H9 (cell line): ENCODE data around the gene PTPRN2. TPM values are rescaled to one million over a fixed set of nuclear protein-coding genes. Genes with fewer than 3 reads are reported as not detected.

Source experiments
- DNase-seq: peaks from one replicate; pipeline ENCODE4 v3.0.0-alpha.2; 2017
- H2AFZ ChIP-seq: one replicate; pipeline ENCODE4 v1.6.1; 2013; ENCODE audit warnings: mild to moderate bottlenecking, low read length, control low read depth, moderate library complexity
- H2AK5ac ChIP-seq: 2 replicates; pipeline ENCODE4 v1.6.1; 2013; ENCODE audit warnings: low read length, control low read depth, mixed read lengths; ENCODE audit not compliant: insufficient read length
- H2BK120ac ChIP-seq: one replicate; pipeline ENCODE4 v1.6.1; 2013; ENCODE audit warnings: low read depth, mild to moderate bottlenecking, low read length, control low read depth, inconsistent platforms; ENCODE audit not compliant: poor library complexity, severe bottlenecking
- H2BK12ac ChIP-seq: 2 replicates; pipeline ENCODE4 v1.6.1; 2013; ENCODE audit warnings: low read length, control low read depth, mixed read lengths, low read depth; ENCODE audit not compliant: insufficient read length
- H2BK15ac ChIP-seq: 2 replicates; pipeline ENCODE4 v1.6.1; 2013; ENCODE audit warnings: low read depth, low read length, control low read depth
- H2BK20ac ChIP-seq: one replicate; pipeline ENCODE4 v1.6.1; 2013; ENCODE audit warnings: low read depth, mild to moderate bottlenecking, low read length, control low read depth, inconsistent platforms; ENCODE audit not compliant: poor library complexity, severe bottlenecking
- H2BK5ac ChIP-seq: 2 replicates; pipeline ENCODE4 v1.6.1; 2013; ENCODE audit warnings: low read length, control low read depth, mixed read lengths; ENCODE audit not compliant: insufficient read length
- H3K14ac ChIP-seq: 2 replicates; pipeline ENCODE4 v1.6.1; 2013; ENCODE audit warnings: low read length, control low read depth; ENCODE audit not compliant: insufficient read depth
- H3K18ac ChIP-seq: 2 replicates; pipeline ENCODE4 v1.6.1; 2013; ENCODE audit warnings: low read depth, mild to moderate bottlenecking, mixed read lengths, low read length, control low read depth; ENCODE audit not compliant: insufficient read length
- H3K23ac ChIP-seq: 2 replicates; pipeline ENCODE4 v1.6.1; 2013; ENCODE audit warnings: low read length, control low read depth, mixed read lengths, low read depth; ENCODE audit not compliant: insufficient read length
- H3K23me2 ChIP-seq: 2 replicates; pipeline ENCODE4 v1.6.1; 2013; ENCODE audit warnings: low read depth, mild to moderate bottlenecking, mixed read lengths, low read length, control low read depth; ENCODE audit not compliant: insufficient read length, poor library complexity, severe bottlenecking
- H3K27ac ChIP-seq: 2 replicates; pipeline ENCODE4 v1.5.1; 2013; ENCODE audit warnings: low read length, control low read depth, mixed read lengths, low read depth; ENCODE audit not compliant: insufficient read length
- H3K27me3 ChIP-seq: 2 replicates; pipeline ENCODE4 v1.6.1; 2013; ENCODE audit warnings: low read length, control low read depth, inconsistent platforms; ENCODE audit not compliant: insufficient read depth
- H3K4ac ChIP-seq: 2 replicates; pipeline ENCODE4 v1.6.1; 2013; ENCODE audit warnings: low read depth, mild to moderate bottlenecking, control low read depth, inconsistent platforms, low read length, moderate library complexity
- H3K4me1 ChIP-seq: 2 replicates; pipeline ENCODE4 v1.6.1; 2013; ENCODE audit warnings: low read length, control low read depth, inconsistent platforms; ENCODE audit not compliant: insufficient read depth
- H3K4me2 ChIP-seq: 2 replicates; pipeline ENCODE4 v1.6.1; 2013; ENCODE audit warnings: low read length, control low read depth, mixed read lengths; ENCODE audit not compliant: insufficient read length, insufficient read depth
- H3K56ac ChIP-seq: 2 replicates; pipeline ENCODE4 v1.6.1; 2013; ENCODE audit warnings: low read depth, mild to moderate bottlenecking, mixed read lengths, low read length, control low read depth; ENCODE audit not compliant: insufficient read length
- H3K79me1 ChIP-seq: 2 replicates; pipeline ENCODE4 v1.6.1; 2013; ENCODE audit warnings: low read depth, mild to moderate bottlenecking, moderate library complexity, low read length, control low read depth, inconsistent platforms; ENCODE audit not compliant: insufficient read depth, poor library complexity, severe bottlenecking
- H3K79me2 ChIP-seq: 2 replicates; pipeline ENCODE4 v1.6.1; 2013; ENCODE audit warnings: low read length, control low read depth, inconsistent platforms; ENCODE audit not compliant: insufficient read depth
- H3K9ac ChIP-seq: 2 replicates; pipeline ENCODE4 v1.6.1; 2013; ENCODE audit warnings: low read length, control low read depth, mixed read lengths; ENCODE audit not compliant: insufficient read length; ENCODE audit errors: extremely low read depth
- H3K9me3 ChIP-seq: one replicate; pipeline ENCODE4 v1.6.1; 2013; ENCODE audit warnings: low read depth, low read length, inconsistent platforms; ENCODE audit not compliant: control insufficient read depth
- H3T11ph ChIP-seq: one replicate; pipeline ENCODE4 v1.6.1; 2013; ENCODE audit warnings: mild to moderate bottlenecking, low read length, control low read depth, inconsistent platforms
- H4K20me1 ChIP-seq: one replicate; pipeline ENCODE4 v1.6.1; 2013; ENCODE audit not compliant: control insufficient read depth, insufficient read length, insufficient read depth
- H4K5ac ChIP-seq: 2 replicates; pipeline ENCODE4 v1.6.1; 2013; ENCODE audit warnings: low read depth, mild to moderate bottlenecking, mixed read lengths, low read length, control low read depth; ENCODE audit not compliant: insufficient read length
- H4K8ac ChIP-seq: replicated peaks from 2 replicates; pipeline ENCODE4 v1.6.1; 2013; ENCODE audit warnings: low read length, control low read depth, mixed read lengths, low read depth; ENCODE audit not compliant: insufficient read length
- H4K91ac ChIP-seq: 2 replicates; pipeline ENCODE4 v1.6.1; 2013; ENCODE audit warnings: low read depth, mild to moderate bottlenecking, moderate library complexity, mixed read lengths, low read length, control low read depth; ENCODE audit not compliant: insufficient read length
- H3K27ac Mint-ChIP-seq, 3 experiments: 2 replicates in 2 of 3; 3 replicates in 1 of 3; pipeline ENCODE4 v1.8.0; 2020 to 2021; ENCODE audit warnings: mixed read lengths in 3 of 3, mild to moderate bottlenecking in 1 of 3, moderate library complexity in 1 of 3
- H3K27me3 Mint-ChIP-seq: 2 replicates; pipeline ENCODE4 v1.8.0; 2021; ENCODE audit warnings: low read depth, mild to moderate bottlenecking, moderate library complexity, mixed read lengths
- H3K36me3 Mint-ChIP-seq, 3 experiments: 2 replicates in 2 of 3; 3 replicates in 1 of 3; pipeline ENCODE4 v1.8.0; 2020 to 2021; ENCODE audit warnings: low read depth in 3 of 3, mixed read lengths in 3 of 3; ENCODE audit not compliant: insufficient read depth in 1 of 3
- H3K4me1 Mint-ChIP-seq, 2 experiments: 2 replicates each; pipeline ENCODE4 v1.8.0; 2020; ENCODE audit warnings: mixed read lengths in 2 of 2
- H3K4me3 Mint-ChIP-seq, 2 experiments: 2 replicates in 1 of 2; 3 replicates in 1 of 2; pipeline ENCODE4 v1.8.0; 2020 to 2021; ENCODE audit warnings: mild to moderate bottlenecking in 2 of 2, mixed read lengths in 2 of 2, moderate library complexity in 1 of 2
- H3K9me3 Mint-ChIP-seq, 2 experiments: 2 replicates in 1 of 2; 3 replicates in 1 of 2; pipeline ENCODE4 v1.8.0; 2020; ENCODE audit warnings: mild to moderate bottlenecking in 2 of 2, mixed read lengths in 2 of 2, moderate library complexity in 1 of 2
- WGBS: extraction: QIAGEN DNeasy Blood & Tissue Kit; methylation state at CpG from one replicate; pipeline ENCODE4 v1.1.7; 2013; ENCODE audit warnings: missing lambda C conversion rate, low lambda C conversion rate, mixed read lengths; ENCODE audit not compliant: insufficient read length; ENCODE audit errors: extremely low coverage; 5-methylcytosine and 5-hydroxymethylcytosine counted together
- total RNA-seq: library from RNA; stranded (reverse); gene quantifications from 2 replicates; pipeline ENCODE4 v1.2.1, GENCODE V29; 2021
- TF ChIP-seq, protein P1 (sequence below): fragments of 200-600 bp; sonication (generic); conservative IDR thresholded peaks from 3 replicates; pipeline ENCODE4 v1.8.0; 2021; ENCODE audit warnings: antibody characterized with exemption, mild to moderate bottlenecking

PTPRN2 gene
- total RNA-seq, 1 experiment from 2014 or later: 5.2 TPM

DNA sequence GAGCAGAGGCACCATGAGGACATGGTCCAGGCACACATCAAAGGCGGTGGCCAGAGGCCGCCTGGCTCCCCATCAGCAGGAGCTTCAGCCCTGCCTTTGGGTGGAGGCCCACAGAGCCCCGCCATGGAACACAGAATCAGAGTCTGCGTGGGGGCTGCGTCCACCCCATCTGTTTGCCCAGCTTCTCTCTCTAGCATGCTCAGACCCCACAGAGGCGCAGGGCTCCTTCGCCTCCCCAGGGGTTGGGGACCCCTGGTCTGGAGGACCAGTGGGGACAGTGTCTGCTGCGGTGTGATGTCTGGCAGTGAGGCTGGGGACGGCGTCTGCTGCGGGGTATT, 321.9 kb downstream of the PTPRN2 start:
- H3K4me1 ChIP-seq: no peaks in the 10 kb centered on the region
- H3K27me3 ChIP-seq: no peaks in the 10 kb centered on the region
- TF ChIP-seq, protein P1, sequence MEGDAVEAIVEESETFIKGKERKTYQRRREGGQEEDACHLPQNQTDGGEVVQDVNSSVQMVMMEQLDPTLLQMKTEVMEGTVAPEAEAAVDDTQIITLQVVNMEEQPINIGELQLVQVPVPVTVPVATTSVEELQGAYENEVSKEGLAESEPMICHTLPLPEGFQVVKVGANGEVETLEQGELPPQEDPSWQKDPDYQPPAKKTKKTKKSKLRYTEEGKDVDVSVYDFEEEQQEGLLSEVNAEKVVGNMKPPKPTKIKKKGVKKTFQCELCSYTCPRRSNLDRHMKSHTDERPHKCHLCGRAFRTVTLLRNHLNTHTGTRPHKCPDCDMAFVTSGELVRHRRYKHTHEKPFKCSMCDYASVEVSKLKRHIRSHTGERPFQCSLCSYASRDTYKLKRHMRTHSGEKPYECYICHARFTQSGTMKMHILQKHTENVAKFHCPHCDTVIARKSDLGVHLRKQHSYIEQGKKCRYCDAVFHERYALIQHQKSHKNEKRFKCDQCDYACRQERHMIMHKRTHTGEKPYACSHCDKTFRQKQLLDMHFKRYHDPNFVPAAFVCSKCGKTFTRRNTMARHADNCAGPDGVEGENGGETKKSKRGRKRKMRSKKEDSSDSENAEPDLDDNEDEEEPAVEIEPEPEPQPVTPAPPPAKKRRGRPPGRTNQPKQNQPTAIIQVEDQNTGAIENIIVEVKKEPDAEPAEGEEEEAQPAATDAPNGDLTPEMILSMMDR: no peak
- H2BK15ac ChIP-seq: no peak overlapping the region
- no peak overlapping the region for H3K56ac ChIP-seq
- no peak overlapping the region for H2BK5ac ChIP-seq
- no peak overlapping the region for H2BK12ac ChIP-seq
- H2AK5ac ChIP-seq: no peak overlapping the region
- Mint-ChIP-seq H3K4me1 (peaks cover 5% of the 10 kb centered on the region in 2 experiments), H3K4me3 (no peak overlapping the region), H3K27ac (no peak overlapping the region), H3K27me3 (no peaks in the 10 kb centered on the region; the same call in 1 of the 2 replicates), H3K36me3 (peaks cover 0 to 4% (median 0%) of the 10 kb centered on the region in 3 experiments; a peak in 2 of 7 replicates), H3K9me3 (no peaks in the 10 kb centered on the region; a peak in 1 of 5 replicates)
- no peak overlapping the region for H3K4ac ChIP-seq
- no peak overlapping the region for H3K23ac ChIP-seq
- H4K5ac ChIP-seq: no peak overlapping the region
- no peak overlapping the region for H4K91ac ChIP-seq
- no peaks in the 10 kb centered on the region for H3K9me3 ChIP-seq
- no peaks in the 10 kb centered on the region for H3K23me2 ChIP-seq
- H4K8ac ChIP-seq: no peak overlapping the region
- no peaks in the 10 kb centered on the region for H4K20me1 ChIP-seq
- no peak overlapping the region for H3K14ac ChIP-seq
- no peak overlapping the region for H2BK120ac ChIP-seq
- DNase-seq: no peak
- H3T11ph ChIP-seq: no peak overlapping the region
- H3K27ac ChIP-seq: no peak overlapping the region
- no peak overlapping the region for H2BK20ac ChIP-seq
- H2AFZ ChIP-seq: no peak overlapping the region
- H3K4me2 ChIP-seq: no peak overlapping the region
- H3K9ac ChIP-seq: no peak overlapping the region
- no peak overlapping the region for H3K18ac ChIP-seq
- no peaks in the 10 kb centered on the region for H3K79me2 ChIP-seq
- WGBS: no CpG with 5 or more reads among the region's 11 CpGs
- H3K79me1 ChIP-seq: no peaks in the 10 kb centered on the region
